ENCODE data around the gene RAD18. TPM values are rescaled to one million over a fixed set of nuclear protein-coding genes. Genes with fewer than 3 reads are reported as not detected.

RAD18 gene
- total and polyA plus RNA-seq, 12 donors = 2.0 to 11.4 (median 8.5) TPM

DNA sequence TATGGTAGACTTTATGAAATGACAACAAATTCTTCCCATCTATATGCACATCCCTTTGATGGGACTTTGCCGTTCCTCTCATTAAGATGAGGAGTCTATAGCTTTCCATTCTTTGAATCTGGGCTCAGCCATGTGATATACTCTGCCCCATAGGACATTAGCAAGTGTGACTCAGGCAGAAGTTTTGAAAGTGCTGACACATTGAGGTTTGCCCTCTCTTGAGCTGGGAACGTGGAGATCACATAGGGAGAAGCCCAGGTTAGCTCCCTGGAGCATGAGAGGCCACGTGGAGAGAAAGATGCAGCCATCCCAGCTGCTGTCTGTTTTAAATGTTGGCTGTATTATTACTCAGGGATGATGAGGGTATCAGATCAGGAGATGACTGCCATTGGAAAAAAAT, 126.1 kb downstream of the RAD18 start:
- no peaks in the 10 kb centered on the region for H3K4me1 ChIP-seq (replicated peaks in 1 of 2)
- no peak overlapping the region for H3K27ac ChIP-seq
- no peaks in the 10 kb centered on the region for H3K36me3 ChIP-seq (replicated peaks in 1 of 2)
- TF ChIP-seq, protein P1, sequence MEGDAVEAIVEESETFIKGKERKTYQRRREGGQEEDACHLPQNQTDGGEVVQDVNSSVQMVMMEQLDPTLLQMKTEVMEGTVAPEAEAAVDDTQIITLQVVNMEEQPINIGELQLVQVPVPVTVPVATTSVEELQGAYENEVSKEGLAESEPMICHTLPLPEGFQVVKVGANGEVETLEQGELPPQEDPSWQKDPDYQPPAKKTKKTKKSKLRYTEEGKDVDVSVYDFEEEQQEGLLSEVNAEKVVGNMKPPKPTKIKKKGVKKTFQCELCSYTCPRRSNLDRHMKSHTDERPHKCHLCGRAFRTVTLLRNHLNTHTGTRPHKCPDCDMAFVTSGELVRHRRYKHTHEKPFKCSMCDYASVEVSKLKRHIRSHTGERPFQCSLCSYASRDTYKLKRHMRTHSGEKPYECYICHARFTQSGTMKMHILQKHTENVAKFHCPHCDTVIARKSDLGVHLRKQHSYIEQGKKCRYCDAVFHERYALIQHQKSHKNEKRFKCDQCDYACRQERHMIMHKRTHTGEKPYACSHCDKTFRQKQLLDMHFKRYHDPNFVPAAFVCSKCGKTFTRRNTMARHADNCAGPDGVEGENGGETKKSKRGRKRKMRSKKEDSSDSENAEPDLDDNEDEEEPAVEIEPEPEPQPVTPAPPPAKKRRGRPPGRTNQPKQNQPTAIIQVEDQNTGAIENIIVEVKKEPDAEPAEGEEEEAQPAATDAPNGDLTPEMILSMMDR (IDR thresholded peaks at IDR 0.05) = no peak
- TF ChIP-seq POLR2A (IDR thresholded peaks at IDR 0.05) = no peak
- 73 to 86% (median 78%) methylated on average over 3 of the region's 3 CpGs for WGBS, 4 donors
- DNase-seq = no peak
- no peaks in the 10 kb centered on the region for H3K9me3 ChIP-seq (replicated peaks in 1 of 3)
- H3K4me3 ChIP-seq = no peak overlapping the region
- intact Hi-C loops (cut with DNase I) = no loop called here
- no peaks in the 10 kb centered on the region for H3K27me3 ChIP-seq

DNA sequence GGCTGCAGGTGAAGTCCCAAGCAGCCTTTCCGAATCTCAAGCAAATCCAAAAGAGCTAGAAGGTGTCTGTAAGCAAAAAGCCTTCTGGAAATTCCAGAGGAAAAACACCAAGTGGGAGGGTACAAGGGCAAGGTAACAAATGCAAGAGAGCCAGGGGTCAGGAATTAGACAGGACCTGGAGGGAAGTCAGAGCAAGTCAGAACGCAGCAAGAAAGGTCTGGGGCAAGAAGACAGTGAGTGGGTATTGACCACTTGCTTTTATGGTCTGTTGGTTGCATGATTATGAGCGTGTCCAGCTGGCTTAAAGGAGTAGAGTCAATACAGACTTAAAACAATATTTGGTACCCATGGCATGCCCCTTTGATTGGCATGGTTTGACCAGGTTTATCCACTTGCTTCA, 127.2 kb downstream of the RAD18 start:
- Histone ChIP-seq H3K36me3 (replicated peaks in 1 of 2) (no peaks in the 10 kb centered on the region), H3K9me3 (replicated peaks in 1 of 3) (no peaks in the 10 kb centered on the region), H3K27me3 (no peaks in the 10 kb centered on the region), H3K4me3 (no peak overlapping the region), H3K4me1 (replicated peaks in 1 of 2) (no peaks in the 10 kb centered on the region), H3K27ac (no peak overlapping the region)
- WGBS, 4 donors = 85 to 92% (median 88%) methylated on average over 3 of the region's 3 CpGs
- TF ChIP-seq, protein P1 (IDR thresholded peaks at IDR 0.05) = no peak
- no peak for TF ChIP-seq POLR2A (IDR thresholded peaks at IDR 0.05)
- intact Hi-C loops (cut with DNase I) = no loop called here
- DNase-seq = no peak

DNA sequence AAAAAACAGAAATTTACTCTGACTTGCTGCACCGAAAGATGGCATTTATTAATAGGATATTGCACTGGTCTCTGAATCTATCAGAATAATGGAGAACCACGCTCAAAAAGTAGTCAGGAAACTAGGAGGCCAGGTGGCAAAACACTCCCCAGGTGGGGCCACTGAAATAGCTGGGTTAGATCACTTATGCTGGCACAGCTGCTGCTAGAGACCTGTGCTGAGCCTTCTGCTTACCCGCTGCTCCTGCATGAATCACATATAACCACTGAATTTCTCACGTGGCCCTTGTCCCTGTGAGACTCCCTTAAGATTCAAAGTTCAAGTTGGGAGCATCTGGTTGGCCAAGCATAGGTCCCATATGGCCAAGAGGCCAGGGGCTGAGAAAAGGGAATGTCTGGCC, 127.9 kb downstream of the RAD18 start:
- Histone ChIP-seq H3K4me1 (replicated peaks in 1 of 2) (no peaks in the 10 kb centered on the region), H3K27me3 (no peaks in the 10 kb centered on the region), H3K27ac (no peak overlapping the region), H3K9me3 (replicated peaks in 1 of 3) (no peaks in the 10 kb centered on the region), H3K36me3 (replicated peaks in 1 of 2) (no peaks in the 10 kb centered on the region), H3K4me3 (no peak overlapping the region)
- intact Hi-C loops (cut with DNase I) = no loop called here
- TF ChIP-seq, protein P1 (IDR thresholded peaks at IDR 0.05) = no peak
- TF ChIP-seq POLR2A (IDR thresholded peaks at IDR 0.05) = no peak
- DNase-seq = no peak
- 82 to 95% (median 87%) methylated on average over 2 to 4 of the region's 4 CpGs for WGBS, 4 donors

DNA sequence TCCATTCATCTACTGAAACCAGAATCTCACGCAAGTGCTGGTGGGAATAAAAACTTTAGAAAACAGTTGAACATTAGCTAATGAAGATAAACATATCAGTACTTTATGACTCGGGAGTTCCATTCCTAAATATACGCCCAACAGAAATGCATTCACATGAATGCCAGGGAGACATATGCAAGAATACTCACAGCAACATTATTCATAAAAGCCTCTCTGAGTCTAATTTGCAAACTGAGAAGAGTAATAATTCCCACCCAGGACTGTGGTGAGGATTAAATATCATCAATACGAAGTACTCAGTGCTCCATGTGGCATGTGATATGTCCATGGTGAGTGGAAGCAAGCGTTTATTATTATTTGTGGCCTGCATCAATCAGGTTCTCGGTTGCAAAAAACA, 128.3 kb downstream of the RAD18 start:
- intact Hi-C loops (cut with DNase I) = no loop called here
- H3K4me1 ChIP-seq (replicated peaks in 1 of 2) = no peaks in the 10 kb centered on the region
- WGBS, 4 donors = 94 to 95% (median 95%) methylated on average over 6 of the region's 6 CpGs
- H3K36me3 ChIP-seq (replicated peaks in 1 of 2) = no peaks in the 10 kb centered on the region
- H3K9me3 ChIP-seq (replicated peaks in 1 of 3) = no peaks in the 10 kb centered on the region
- H3K27me3 ChIP-seq = no peaks in the 10 kb centered on the region
- no peak overlapping the region for H3K4me3 ChIP-seq
- DNase-seq = no peak
- TF ChIP-seq, protein P1 (IDR thresholded peaks at IDR 0.05) = no peak
- TF ChIP-seq POLR2A (IDR thresholded peaks at IDR 0.05) = no peak
- no peak overlapping the region for H3K27ac ChIP-seq
